ENCODE results near the gene SRSF12. TPM values are rescaled to one million over a fixed set of nuclear protein-coding genes. Genes with fewer than 3 reads are reported as not detected.

SRSF12 gene
- total RNA-seq, 4 donors from 2014 or later, result 0.15 to 0.36 TPM; not detected in 2

- WGBS, result 75% methylated on average over 1 of the region's 1 CpG
- TF ChIP-seq POLR2A (IDR thresholded peaks at IDR 0.05) (no peak), CTCF (IDR thresholded peaks at IDR 0.05) (no peak), POLR2AphosphoS5 (IDR thresholded peaks at IDR 0.05) (no peak), EP300 (IDR thresholded peaks at IDR 0.05) (no peak)
- no peaks in the 10 kb centered on the region for H3K4me1 ChIP-seq
- H3K27ac ChIP-seq, result no peak overlapping the region
- DNase-seq (ENCODE audit: low spot score in 2 of 2), result no peak
- H3K27me3 ChIP-seq, result no peaks in the 10 kb centered on the region
- H3K4me3 ChIP-seq, result no peak overlapping the region
- H3K9me3 ChIP-seq, result no peaks in the 10 kb centered on the region
- H3K36me3 ChIP-seq, result peaks cover 4% of the 10 kb centered on the region
Measured at GRCh38 chr6:89154131-89154530, 36.3 kb upstream of the SRSF12 start.

GRCh38 chr6:89148016-89148750 is 30.3 kb upstream of the SRSF12 start:
- no peak overlapping the region for H3K4me3 ChIP-seq
- H3K36me3 ChIP-seq, result peaks cover 4% of the 10 kb centered on the region
- WGBS, result 83% methylated on average over 17 of the region's 17 CpGs
- H3K9me3 ChIP-seq, result no peaks in the 10 kb centered on the region
- DNase-seq (ENCODE audit: low spot score in 2 of 2), result no peak
- no peaks in the 10 kb centered on the region for H3K27me3 ChIP-seq
- H3K27ac ChIP-seq, result no peak overlapping the region
- peaks cover 12% of the 10 kb centered on the region for H3K4me1 ChIP-seq
- TF ChIP-seq POLR2AphosphoS5 (IDR thresholded peaks at IDR 0.05) (no peak), POLR2A (IDR thresholded peaks at IDR 0.05) (no peak), EP300 (IDR thresholded peaks at IDR 0.05) (no peak), CTCF (IDR thresholded peaks at IDR 0.05) (no peak)

- TF ChIP-seq EP300 (IDR thresholded peaks at IDR 0.05) (no peak), POLR2AphosphoS5 (IDR thresholded peaks at IDR 0.05) (no peak), CTCF (IDR thresholded peaks at IDR 0.05) (no peak), POLR2A (IDR thresholded peaks at IDR 0.05) (no peak)
- no peaks in the 10 kb centered on the region for H3K27me3 ChIP-seq
- no peaks in the 10 kb centered on the region for H3K9me3 ChIP-seq
- peaks cover 12% of the 10 kb centered on the region for H3K4me1 ChIP-seq
- peak overlapping the region; percentile 86 for H3K27ac ChIP-seq
- WGBS, result 26% methylated on average over 26 of the region's 26 CpGs
- peaks cover 4% of the 10 kb centered on the region for H3K36me3 ChIP-seq
- DNase-seq (ENCODE audit: low spot score in 2 of 2), result no peak
- H3K4me3 ChIP-seq, result peak overlapping the region; percentile 91
Measured at GRCh38 chr6:89146718-89147700, 29.1 kb upstream of the SRSF12 start.

- peaks cover 12% of the 10 kb centered on the region for H3K4me1 ChIP-seq
Measured at GRCh38 chr6:89145956-89146717, 28.3 kb upstream of the SRSF12 start, which contains the start of gene PM20D2. Gene PM20D2, plus strand, starts transcription at chr6:89146055. Its CDS starts 90 bp downstream, at chr6:89146145.

More at GRCh38 chr6:89145956-89146717, 28.3 kb upstream of the SRSF12 start, which contains the start of gene PM20D2:
- peak in 1 of 2 donors; percentile 67 for DNase-seq (ENCODE audit: low spot score in 2 of 2)
- H3K27me3 ChIP-seq, result no peaks in the 10 kb centered on the region
- H3K4me3 ChIP-seq, result peak within 1 kb of the TSS; percentile 91
- no peaks in the 10 kb centered on the region for H3K9me3 ChIP-seq
- H3K36me3 ChIP-seq, result no peaks in the 10 kb centered on the region
- peak within 1 kb of the TSS; percentile 86 for H3K27ac ChIP-seq
- peak in 1 of 2 donors; percentile 18 for TF ChIP-seq POLR2A (IDR thresholded peaks at IDR 0.05)
- no peak for TF ChIP-seq EP300 (IDR thresholded peaks at IDR 0.05)
- 1% methylated on average over 16 of the region's 102 CpGs for WGBS

Measured in suprapubic skin (tissue), 4 donors.